Lower lobe of right lung (tissue), 2 donors: ENCODE data around the gene NME4. TPM values are rescaled to one million over a fixed set of nuclear protein-coding genes. Genes with fewer than 3 reads are reported as not detected.
A peak's percentile ranks its signal among the peaks of the same experiment; 100 is the strongest.
"Not testable (repeated sequence)": the region's sequence is repeated elsewhere in the genome, so short reads cannot be mapped to it uniquely, and the experiment has no call there.

Experiments used
- ATAC-seq, 2 donors: fragments of 200-7000 bp; cut with Tn5 transposase; one replicate each; pipeline ENCODE4 v1.9.1; 2020 to 2022; ENCODE audit warnings: mild to moderate bottlenecking in 2 of 2, moderate library complexity in 2 of 2
- DNase-seq: peaks from one replicate; pipeline ENCODE4 v3.0.0-alpha.2; 2020
- H3K27ac ChIP-seq: fragments of 200-600 bp; one replicate; pipeline ENCODE4 v1.8.0; 2022
- H3K27me3 ChIP-seq: fragments of 200-600 bp; one replicate; pipeline ENCODE4 v1.8.0; 2022; ENCODE audit warnings: low read depth
- H3K36me3 ChIP-seq: fragments of 200-600 bp; one replicate; pipeline ENCODE4 v1.8.0; 2022; ENCODE audit warnings: mild to moderate bottlenecking
- H3K4me1 ChIP-seq: fragments of 200-600 bp; one replicate; pipeline ENCODE4 v1.8.0; 2022
- H3K4me3 ChIP-seq: fragments of 200-600 bp; one replicate; pipeline ENCODE4 v1.8.0; 2022; ENCODE audit warnings: mild to moderate bottlenecking
- H3K9me3 ChIP-seq: fragments of 200-600 bp; one replicate; pipeline ENCODE4 v1.8.0; 2022
- CTCF ChIP-seq: fragments of 200-600 bp; IDR thresholded peaks from one replicate; pipeline ENCODE4 v1.8.0; 2022; ENCODE audit warnings: antibody characterized with exemption, mild to moderate bottlenecking
- intact Hi-C: fragments of 100-400 bp; cut with DNase I; formaldehyde crosslinking; loops from one replicate; pipeline ENCODE4 v1.11.0; 2022
- total RNA-seq: library from RNA; stranded (reverse); fragmentation: NEBNext Ultra II Directional; extraction: Animal tissue kit (Norgen Biotek cat#: 25700); gene quantifications from one replicate; pipeline ENCODE4 v1.2.1, GENCODE V29; 2021
- donor health status: DM: no; HTN: yes; CAD: no; lungs with severe emphysema.

The NME4 gene
- total RNA-seq, 1 donor from 2014 or later: 42.3 TPM

GRCh38 chr16:411576-412265 lies 14.7 kb downstream of the NME4 start:
- ATAC-seq (peak in 1 of 2 donors; percentile 27), DNase-seq (no peak)
- Histone ChIP-seq H3K4me3 (no peak overlapping the region), H3K27me3 (no peaks in the 10 kb centered on the region), H3K4me1 (no peaks in the 10 kb centered on the region), H3K27ac (no peak overlapping the region), H3K9me3 (no peaks in the 10 kb centered on the region), H3K36me3 (peaks cover 14% of the 10 kb centered on the region)
- intact Hi-C loops: no loop called here
- no peak for TF ChIP-seq CTCF

GRCh38 chr16:414395-415169 lies 17.6 kb downstream of the NME4 start:
- no peaks in the 10 kb centered on the region for H3K27me3 ChIP-seq
- H3K4me1 ChIP-seq: no peaks in the 10 kb centered on the region
- H3K36me3 ChIP-seq: peaks cover 7% of the 10 kb centered on the region
- TF ChIP-seq CTCF: no peak
- H3K27ac ChIP-seq: no peak overlapping the region
- intact Hi-C loops: no loop called here
- no peak for DNase-seq
- H3K4me3 ChIP-seq: no peak overlapping the region
- no peak for ATAC-seq
- H3K9me3 ChIP-seq: no peaks in the 10 kb centered on the region

GRCh38 chr16:415170-415498 lies 18.1 kb downstream of the NME4 start:
- H3K9me3 ChIP-seq, ATAC-seq, DNase-seq, H3K4me1 ChIP-seq, intact Hi-C loops, H3K27ac ChIP-seq, H3K4me3 ChIP-seq, H3K36me3 ChIP-seq, H3K27me3 ChIP-seq: not testable (repeated sequence)

GRCh38 chr16:422179-422578 lies 25.2 kb downstream of the NME4 start:
- DNase-seq, ATAC-seq, intact Hi-C loops, H3K36me3 ChIP-seq, H3K9me3 ChIP-seq, H3K27ac ChIP-seq, H3K4me3 ChIP-seq, H3K27me3 ChIP-seq: not testable (repeated sequence)
- H3K4me1 ChIP-seq: peaks cover 24% of the 10 kb centered on the region

GRCh38 chr16:424033-424622 lies 27.1 kb downstream of the NME4 start:
- no peaks in the 10 kb centered on the region for H3K9me3 ChIP-seq
- TF ChIP-seq CTCF: no peak
- DNase-seq (no peak), ATAC-seq (peak; percentile 72 to 78)
- H3K36me3 ChIP-seq: no peaks in the 10 kb centered on the region
- peak overlapping the region; percentile 78 for H3K4me3 ChIP-seq
- H3K27me3 ChIP-seq: no peaks in the 10 kb centered on the region
- intact Hi-C loops: no loop called here
- peaks cover 36% of the 10 kb centered on the region for H3K4me1 ChIP-seq
- peak overlapping the region; percentile 93 for H3K27ac ChIP-seq

GRCh38 chr16:424623-425081 lies 27.7 kb downstream of the NME4 start:
- intact Hi-C loops: no loop called here
- no peaks in the 10 kb centered on the region for H3K36me3 ChIP-seq
- peak overlapping the region; percentile 78 for H3K4me3 ChIP-seq
- TF ChIP-seq CTCF: no peak
- H3K9me3 ChIP-seq: no peaks in the 10 kb centered on the region
- peak; percentile 63 for DNase-seq
- H3K27ac ChIP-seq: peak overlapping the region; percentile 93
- ATAC-seq: peak; percentile 56
- no peaks in the 10 kb centered on the region for H3K27me3 ChIP-seq
- H3K4me1 ChIP-seq: peaks cover 36% of the 10 kb centered on the region
